Colon (tissue), 2 donors: ENCODE results near the gene CARD18.

Source experiments
- FAIRE-seq: peaks from 2 replicates; lab custom pipeline; 2012; peaks lifted over from hg19 to GRCh38; lab: Jason Lieb, UNC
- donor health status: control.
- donor health status: control.

Gene CARD18, protein sequence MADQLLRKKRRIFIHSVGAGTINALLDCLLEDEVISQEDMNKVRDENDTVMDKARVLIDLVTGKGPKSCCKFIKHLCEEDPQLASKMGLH

DNA sequence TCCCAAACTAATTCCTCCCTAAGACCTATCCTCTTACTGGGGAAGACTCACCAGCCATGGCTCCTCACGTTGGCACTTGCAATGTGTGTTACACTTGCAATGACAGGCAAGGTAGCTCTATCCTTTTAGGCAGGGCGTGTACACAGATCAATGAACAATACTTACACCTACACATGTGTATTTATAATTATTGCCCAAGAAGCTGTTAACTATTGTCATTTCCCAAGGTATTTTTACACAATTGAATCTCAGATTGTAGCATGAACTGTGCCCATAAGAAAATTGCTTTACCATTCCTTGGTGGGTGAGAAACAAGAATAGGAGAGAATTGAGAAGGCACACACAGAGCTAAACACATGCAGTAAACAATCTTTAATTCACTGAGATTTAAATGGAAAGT lies at the start of gene CARD18:
TSS of gene CARD18 (minus strand) at position 101 of the 400 bp plus-strand sequence. CDS start at position 58, 43 bp downstream.
- FAIRE-seq: no peak

GRCh38 chr11:105183987-105184386 lies 44.4 kb upstream of the CARD18 start:
- no peak for FAIRE-seq

GRCh38 chr11:105183426-105183825 lies 43.9 kb upstream of the CARD18 start:
- no peak for FAIRE-seq

DNA sequence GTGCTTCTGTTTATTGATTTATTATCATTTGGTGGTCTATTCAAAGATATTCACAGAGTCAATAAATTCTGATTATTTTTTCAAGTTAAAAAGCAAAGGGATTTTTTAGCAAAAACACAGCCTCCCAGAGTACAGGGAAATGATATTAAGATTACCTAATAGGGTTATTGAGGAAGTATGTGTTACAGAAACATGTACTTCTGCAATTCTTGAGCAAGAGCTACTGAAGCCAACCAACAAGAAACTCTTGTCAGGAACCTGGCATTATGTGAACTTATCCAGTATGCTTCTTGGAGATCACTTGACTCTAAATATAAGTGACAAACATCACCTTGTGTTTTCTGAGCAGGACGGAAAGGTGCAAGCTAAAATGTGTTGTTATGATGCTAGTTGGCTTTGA lies 42.0 kb upstream of the CARD18 start:
- no peak for FAIRE-seq

GRCh38 chr11:105181100-105181499 lies 41.5 kb upstream of the CARD18 start:
- no peak for FAIRE-seq

GRCh38 chr11:105179542-105180278 lies 40.1 kb upstream of the CARD18 start:
- FAIRE-seq: no peak

- no peak for FAIRE-seq
Measured at GRCh38 chr11:105177658-105178057, 38.1 kb upstream of the CARD18 start.

GRCh38 chr11:105168457-105168856 lies 28.9 kb upstream of the CARD18 start:
- FAIRE-seq: no peak

DNA sequence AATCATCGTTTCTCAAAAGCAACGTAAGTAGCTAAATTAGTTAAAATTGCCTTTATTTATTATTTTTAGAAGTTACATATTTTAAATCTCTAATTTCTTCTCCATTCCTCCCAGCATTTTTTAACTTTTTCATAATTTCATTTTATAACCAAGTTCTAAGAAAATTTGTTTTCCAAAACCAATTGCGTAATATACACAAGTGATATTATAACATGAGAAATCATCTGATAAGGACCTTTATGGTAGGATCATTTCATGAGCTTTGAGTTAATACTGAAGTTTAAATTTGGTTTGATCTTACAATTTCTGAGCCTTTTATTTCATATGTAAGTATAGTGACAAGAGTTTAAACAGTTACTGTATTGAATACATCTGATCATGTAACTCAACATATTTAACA lies 27.7 kb upstream of the CARD18 start:
- no peak for FAIRE-seq

DNA sequence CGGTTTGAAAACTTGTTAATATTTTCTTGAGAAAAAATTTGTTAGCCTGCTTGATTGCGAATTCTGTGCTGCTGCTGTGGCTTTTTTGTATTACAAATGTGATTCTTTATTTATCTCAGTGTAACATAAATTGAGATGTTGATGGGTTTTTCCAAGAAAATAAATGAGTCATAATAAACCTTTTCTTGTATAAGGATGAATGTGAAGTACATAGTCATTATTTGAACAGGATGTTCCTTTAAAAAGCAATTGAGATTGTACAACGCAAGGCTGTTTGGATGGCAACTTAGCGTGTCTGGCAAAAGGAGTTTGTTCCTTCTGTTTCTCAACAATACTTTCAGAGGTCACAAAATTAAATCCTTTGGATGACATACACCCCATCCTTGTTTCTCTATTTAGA lies 24.6 kb upstream of the CARD18 start:
- FAIRE-seq: no peak

- FAIRE-seq: no peak
Measured at GRCh38 chr11:105162506-105162905, 22.9 kb upstream of the CARD18 start.

- no peak for FAIRE-seq
Measured at GRCh38 chr11:105158436-105158835, 18.9 kb upstream of the CARD18 start.

GRCh38 chr11:105156720-105157119 lies 17.2 kb upstream of the CARD18 start:
- FAIRE-seq: no peak

DNA sequence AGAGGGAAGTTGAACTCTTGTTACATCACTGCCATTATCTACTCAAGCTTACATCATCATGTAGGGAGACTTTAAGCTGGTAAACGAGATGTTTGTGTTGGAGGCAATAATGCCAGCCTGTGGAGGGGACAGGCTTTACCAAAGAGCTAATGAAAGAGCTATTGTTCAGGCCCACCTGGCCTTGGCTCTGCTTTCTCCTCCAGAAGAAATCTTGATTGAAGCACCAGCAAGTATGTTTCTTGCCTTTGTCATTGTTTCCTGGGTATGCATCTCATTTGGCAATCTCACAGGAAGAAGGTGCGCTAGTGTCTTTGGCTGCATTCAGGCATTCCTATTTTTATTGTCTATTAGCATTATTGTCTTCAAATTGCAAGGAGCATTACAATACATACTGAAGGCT lies 16.7 kb upstream of the CARD18 start:
- no peak for FAIRE-seq

GRCh38 chr11:105155679-105156078 lies 16.1 kb upstream of the CARD18 start:
- no peak for FAIRE-seq

DNA sequence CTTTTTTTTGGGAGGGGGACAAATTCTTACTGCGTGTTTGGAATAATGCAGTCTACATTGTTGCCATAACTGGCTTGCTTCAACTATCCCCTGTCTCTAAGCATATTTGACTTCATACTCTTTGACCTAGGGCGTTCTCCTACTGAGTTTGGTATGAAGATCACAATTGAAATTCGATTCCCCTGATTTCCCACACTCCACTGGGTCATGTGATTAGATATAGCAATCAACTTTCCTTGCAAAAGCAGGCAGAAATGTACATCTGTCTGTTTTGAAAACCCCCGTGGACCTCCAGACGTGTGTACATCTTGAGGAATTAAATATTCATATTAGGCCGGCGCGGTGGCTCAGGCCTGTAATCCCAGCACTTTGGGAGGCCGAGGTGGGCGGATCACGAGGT lies 13.8 kb upstream of the CARD18 start:
- FAIRE-seq: no peak

GRCh38 chr11:105152560-105152959 lies 13.0 kb upstream of the CARD18 start:
- FAIRE-seq: no peak

- no peak for FAIRE-seq
Measured at GRCh38 chr11:105152021-105152512, 12.5 kb upstream of the CARD18 start.

- FAIRE-seq: no peak
Measured at GRCh38 chr11:105149477-105149876, 9.9 kb upstream of the CARD18 start.

DNA sequence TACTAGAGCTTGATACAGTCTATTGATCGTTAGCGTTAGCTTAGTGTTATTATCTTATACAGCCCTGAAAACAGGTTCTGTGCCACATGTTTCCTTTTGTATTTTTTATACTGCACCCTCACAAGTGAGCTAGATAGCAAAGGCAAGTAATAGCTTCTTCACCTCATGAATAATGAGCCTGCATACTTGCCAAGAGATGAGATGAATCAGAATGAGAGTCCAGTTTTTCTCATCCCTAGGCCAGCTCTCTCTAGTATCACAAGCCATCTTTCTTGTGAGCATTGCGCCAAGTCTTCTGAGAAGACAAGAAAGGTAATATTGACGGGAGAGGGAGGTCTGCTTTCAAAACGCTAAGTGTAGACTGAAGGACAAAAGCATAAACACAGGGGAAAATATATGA lies 8.7 kb upstream of the CARD18 start:
- FAIRE-seq: no peak

DNA sequence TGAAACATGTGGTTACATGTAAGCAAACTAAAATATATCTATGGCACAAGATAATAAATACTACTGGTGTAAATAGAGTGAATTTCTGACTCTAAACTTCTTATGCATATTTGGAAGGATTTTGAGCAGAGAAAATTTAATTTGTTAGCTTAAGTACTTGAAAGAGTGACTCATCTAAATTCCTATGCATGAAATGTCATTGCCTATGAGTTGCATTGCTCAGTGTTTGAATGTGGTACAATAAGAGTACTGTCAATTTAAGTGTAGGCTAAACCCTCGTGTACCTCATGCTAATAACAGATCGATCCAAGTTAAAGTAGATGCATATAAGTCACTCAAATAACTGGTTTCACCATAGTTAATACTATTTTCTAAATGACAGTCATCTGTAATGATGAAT lies 5.3 kb upstream of the CARD18 start:
- FAIRE-seq: no peak

DNA sequence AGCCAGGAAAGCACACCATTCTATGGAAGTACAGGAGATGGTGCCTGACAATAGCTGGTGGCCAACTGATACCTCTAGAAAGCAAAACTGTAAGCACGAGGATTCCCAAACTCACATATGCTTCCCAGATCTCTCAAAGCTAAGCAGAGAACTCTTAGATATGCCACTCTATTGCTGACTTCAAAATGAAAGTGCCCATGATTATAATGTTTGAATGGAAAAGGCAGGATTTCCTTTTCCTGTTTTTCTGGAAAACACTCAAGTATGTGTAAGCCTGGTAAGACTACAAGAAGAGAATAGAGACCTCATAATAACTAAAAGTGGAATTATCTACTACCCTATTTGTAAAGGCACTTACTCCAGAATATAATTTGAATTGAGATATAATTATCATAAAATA lies 2.6 kb upstream of the CARD18 start:
- FAIRE-seq: no peak

- no peak for FAIRE-seq
Measured at GRCh38 chr11:105137286-105137685, 2.3 kb downstream of the CARD18 start.

DNA sequence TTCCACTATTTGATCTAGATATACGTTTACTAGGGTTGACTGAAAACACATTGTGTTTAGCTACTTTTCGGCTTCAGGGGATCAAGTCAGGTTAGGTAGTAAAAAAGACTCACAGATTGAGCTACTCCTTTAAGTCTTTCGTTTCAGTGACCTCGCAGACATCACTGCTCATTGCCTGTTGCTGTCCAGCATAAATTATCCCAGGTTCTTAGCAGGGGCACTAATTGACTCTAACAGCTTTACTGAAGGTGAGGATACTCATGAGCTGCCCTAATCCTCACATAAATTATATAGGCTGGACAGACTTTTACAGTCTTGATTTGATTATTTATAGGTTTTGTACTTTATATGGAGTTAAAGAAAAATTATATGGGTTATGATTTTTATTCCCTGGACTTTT lies 3.7 kb downstream of the CARD18 start:
- no peak for FAIRE-seq
